ENCODE results near the gene PRSS22.

DNA sequence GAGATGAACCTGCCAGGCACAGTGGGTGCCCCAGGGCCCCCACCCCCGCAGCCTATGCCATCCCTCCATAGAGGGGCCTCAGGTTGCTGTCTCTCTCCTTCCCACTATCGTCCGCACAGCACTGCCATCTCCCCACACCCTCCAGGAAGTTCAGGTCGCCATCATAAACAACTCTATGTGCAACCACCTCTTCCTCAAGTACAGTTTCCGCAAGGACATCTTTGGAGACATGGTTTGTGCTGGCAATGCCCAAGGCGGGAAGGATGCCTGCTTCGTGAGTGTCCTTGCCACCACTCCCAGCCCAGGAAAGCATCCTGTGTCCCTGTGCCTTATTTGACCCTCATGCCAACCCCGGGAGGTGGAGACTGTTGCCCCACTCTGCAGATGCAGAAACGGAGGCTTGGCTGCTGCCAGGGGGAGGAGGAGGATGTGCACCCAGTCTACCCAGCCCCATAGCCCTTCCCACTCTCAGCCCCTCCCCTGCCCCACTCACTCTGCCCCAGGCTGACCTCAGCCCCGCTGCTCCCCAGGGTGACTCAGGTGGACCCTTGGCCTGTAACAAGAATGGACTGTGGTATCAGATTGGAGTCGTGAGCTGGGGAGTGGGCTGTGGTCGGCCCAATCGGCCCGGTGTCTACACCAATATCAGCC, 37.0 kb downstream of the PRSS22 start:
- no peak for TF ChIP-seq CTCF (IDR thresholded peaks at IDR 0.05)
- no peak for TF ChIP-seq EZH2 (IDR thresholded peaks at IDR 0.05; ENCODE audit: borderline replicate concordance, insufficient read depth, low read depth, low read length, poor library complexity, severe bottlenecking)

Measured in B cell (primary cell).